Daoy (cell line): ENCODE data around the gene CLCA1. TPM values are rescaled to one million over a fixed set of nuclear protein-coding genes. Genes with fewer than 3 reads are reported as not detected.

ENCODE experiments used
- DNase-seq: peaks from one replicate; pipeline ENCODE4 v3.0.0-alpha.2; 2015; ENCODE audit warnings: low read depth
- total RNA-seq: library from RNA; depleted of rRNA; stranded (reverse); fragments of >200 nt; shearing (Covaris generic); gene quantifications from 2 replicates; pipeline ENCODE4 v1.2.3, GENCODE V29; 2014

The CLCA1 gene
- total RNA-seq, 1 experiment from 2014 or later, result not detected

DNA sequence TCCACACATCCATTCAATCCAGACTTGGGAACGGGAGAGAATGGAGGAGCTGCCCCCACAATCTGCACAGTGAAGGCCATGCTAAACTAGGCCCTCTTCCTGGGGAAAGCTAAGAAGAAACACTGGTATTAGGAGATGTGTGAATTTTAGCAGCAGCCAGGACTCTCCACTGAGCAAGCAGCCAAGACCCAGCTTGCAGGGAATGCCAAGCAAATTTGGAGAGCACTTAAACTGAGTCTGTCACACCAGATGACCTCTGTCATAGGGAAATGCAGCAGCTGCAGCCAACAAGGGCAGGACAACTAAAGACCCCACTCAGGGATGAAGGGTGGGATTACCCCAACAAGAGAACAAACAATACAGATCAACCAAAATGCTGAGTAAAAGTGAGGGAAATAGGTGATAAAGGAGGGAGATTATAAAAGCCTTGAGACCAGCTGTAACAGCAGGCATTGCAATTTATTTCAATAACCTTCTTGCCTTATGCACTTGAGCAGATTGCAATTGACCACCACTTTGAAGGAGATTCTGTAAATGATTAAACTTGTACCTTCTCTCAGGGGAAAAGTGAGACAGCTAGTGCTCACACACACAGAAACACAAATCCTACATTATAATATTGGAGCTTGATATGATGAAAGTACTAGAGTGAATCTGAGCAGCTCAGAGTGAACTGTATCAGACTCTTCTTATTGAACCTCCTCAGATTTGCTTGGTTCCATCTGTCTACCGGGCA lies 2.5 kb upstream of the CLCA1 start:
- no peak for DNase-seq

DNA sequence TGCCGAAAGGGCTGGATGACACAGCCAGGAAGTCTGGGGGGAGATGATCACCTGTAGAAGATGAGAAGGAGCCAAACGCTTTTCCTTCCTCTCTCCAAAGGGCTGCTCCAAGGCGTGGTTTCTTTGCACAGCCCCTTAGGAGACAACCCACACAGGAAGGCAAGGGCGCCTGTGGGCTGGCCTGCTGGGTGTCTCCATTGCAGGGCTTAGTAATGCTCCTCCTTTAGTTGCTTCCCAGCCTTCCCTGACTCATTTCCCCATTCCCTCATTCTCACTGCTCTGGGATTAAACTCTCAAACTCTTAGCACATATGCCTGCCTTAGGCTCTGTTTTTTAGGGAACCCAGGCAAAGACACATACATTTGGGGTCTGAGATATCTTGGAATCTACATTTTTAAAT lies 1.7 kb upstream of the CLCA1 start:
- DNase-seq, result peak; percentile 51

DNA sequence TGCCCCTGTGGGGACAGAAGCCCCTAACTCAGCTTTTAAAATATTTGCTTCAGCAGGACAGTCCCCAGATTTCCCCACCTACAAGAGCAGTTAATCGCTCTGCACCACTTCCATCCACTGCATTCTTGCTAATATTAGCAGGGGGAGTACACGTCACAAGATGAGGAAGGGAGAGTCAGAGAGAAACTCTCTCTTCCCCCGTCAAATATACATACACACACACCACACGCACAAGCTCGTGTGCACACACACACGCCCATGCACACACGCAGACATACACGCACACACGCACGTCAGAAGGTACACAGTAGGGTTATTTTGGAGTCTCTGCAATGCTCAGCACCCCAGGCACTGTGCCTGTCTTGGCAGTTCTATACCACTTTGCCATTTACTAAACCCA lies 2.1 kb downstream of the CLCA1 start:
- DNase-seq, result no peak

DNA sequence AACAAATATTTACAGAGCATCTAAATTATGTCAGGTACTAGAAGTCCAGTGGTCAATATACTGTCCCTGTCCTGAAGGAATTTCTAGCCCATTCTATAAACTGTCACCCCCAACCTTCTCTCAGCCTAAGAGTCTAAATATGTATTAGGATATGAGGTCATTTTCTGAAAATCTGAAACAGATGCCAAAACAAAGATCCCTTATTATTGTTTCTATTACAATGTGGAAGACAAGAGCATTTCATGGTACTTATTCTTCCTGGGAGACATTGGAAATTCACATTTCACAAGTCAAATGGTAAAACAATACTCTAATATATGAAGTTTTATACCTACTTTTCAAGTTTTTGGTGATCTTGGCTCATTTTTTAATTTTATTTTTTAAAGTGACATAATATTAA lies 2.6 kb downstream of the CLCA1 start:
- no peak for DNase-seq

DNA sequence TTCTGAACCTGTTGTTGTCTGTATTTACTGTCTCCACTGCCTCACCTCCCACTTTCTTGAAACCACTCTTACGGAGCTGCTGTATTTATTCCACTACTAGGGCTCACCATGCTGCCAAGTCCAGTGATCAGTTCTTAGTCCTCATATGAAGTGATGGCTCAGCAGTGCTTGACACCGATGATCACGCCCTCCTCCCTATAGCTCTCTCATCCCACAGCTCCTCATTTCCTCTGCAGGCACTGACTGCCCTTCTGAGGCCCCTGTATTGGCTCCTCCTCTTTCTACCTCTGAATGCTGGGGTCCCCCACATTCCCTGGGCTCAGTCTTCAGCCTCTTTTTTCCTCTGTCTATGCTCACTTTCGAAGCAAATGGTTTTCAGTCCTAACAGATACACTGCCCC lies 3.4 kb downstream of the CLCA1 start:
- no peak for DNase-seq

DNA sequence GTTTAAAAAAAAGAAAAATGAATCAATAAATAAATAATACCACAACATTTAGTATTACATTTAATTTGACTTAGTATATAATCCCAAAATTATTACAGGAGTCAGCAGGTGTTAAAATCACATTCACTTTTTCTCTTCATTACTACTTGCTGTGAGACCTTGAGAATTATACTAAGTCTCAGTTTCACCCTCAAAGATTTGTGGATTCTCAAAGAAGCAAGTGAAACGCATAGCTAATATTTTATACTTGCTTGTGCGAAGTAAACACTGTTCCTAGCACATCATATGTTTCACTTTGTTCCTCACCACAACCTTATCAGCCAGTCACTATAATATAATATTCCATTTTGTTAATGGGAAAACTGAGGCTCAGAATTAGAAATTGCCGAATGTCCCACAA lies 4.0 kb downstream of the CLCA1 start:
- DNase-seq, result no peak

DNA sequence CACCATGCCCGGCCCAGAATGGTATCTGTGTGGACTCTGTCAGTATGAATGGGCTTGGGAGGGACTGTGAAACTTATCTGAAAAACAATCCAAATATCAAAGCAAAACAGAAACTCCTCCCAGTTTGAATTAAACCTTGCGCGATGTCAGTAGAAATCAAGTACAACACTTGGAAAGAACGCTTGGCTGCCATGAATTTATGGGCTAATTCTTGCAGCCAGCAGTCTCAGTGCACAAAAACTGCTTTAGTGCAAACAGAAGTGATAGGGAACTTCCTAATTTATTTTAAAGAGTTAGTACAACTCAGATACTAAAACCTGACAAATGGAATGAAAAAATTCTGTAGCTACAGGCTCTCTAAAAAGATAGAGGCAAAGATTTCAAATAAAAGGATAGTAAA lies 8.5 kb downstream of the CLCA1 start:
- DNase-seq, result no peak

DNA sequence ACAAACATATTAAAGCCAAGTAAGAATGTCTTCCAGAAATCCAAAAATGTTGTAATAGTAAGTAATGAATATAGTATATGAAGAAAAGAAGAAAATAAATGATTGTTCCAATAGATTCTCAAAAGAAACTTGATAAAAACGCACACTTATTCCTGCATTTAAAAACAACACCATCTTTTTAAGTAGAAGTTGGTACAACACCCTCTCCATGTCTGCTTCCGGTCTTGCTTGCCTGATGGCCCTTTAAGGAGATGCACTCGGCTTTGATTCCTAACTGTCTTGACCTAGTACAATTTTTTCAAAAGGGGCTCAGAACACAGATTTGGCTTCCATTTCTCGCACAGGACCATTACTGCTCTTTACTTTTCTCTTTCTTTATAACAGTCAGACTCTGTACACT lies 9.0 kb downstream of the CLCA1 start:
- DNase-seq, result no peak

DNA sequence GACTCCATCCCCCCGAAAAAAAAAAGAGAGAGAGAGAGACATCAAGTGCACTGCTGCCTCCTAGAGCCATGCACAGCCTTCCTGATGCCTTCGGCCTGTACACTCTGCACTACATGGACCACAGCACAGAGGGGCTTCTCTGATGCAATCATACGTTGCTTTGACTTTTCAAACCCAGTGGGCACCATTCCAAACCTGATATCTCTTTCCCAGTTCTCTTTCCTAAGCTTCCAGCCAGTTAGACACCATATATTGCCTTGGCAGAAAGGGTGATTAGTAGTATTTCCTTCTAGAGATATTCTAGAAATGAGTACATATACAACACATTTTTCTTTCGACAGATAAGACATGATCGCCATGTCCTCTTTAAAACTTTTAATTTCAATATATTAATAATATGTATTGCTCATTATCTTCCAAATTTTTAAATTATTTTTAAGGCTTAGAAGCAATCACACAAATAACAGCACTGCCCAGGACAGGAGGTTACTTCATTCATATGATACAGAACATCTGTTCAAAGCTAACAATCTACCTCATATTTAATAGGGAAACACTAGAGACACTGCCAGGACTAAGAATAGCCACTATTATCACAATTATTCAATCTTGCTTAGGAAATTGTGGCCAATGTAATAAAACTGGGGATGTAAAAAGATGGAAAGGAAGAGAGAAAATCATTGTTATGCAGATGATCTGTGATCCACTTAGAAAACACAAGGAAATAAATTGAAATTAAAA lies 9.9 kb downstream of the CLCA1 start:
- DNase-seq, result no peak

DNA sequence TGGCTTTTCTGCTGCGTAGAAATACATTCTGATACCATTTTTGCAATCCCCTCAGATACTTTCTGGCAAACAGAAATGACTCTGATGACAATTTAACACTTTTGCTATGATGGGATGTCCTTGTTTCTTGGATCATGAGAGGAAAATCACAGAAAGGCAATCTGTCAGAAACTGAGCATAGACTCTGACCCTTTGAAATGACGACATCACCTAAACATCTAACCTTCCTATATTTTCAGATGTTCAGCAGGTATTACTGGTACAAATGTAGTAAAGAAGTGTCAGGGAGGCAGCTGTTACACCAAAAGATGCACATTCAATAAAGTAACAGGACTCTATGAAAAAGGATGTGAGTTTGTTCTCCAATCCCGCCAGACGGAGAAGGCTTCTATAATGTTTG lies 13.2 kb downstream of the CLCA1 start:
- DNase-seq, result no peak

DNA sequence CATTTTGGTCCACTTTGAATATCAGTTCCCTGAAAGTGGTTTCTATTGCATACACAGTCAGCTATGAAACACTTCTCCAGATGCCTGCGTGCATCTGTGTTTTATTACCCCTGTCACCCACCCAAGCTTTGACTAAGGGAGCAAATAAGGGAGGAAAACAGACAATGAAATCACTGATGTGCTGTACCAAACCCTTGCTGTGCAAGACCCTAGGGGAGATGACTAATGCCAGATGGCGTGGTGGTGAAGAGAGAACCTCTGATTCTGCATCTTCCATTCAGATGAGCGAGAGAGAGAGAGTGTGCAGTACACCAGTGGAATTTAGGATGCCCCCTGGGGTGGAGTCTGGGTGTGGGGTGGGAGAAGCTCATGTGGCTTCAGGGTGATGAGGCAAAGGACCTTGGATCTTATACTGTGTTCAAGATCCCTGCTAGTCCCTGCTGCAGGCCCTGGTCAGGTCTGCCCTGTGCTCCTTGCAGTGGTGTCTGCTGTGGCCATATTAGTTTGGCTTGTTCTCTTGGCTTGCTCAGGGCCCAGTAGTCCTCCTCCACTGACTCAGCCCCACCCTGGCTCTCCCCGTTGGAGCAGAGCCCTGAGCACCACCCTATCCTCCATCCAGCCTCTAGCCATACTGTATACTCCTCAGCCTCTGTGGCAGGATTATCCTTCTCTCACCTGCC lies 18.5 kb downstream of the CLCA1 start:
- peak; percentile 85 for DNase-seq

DNA sequence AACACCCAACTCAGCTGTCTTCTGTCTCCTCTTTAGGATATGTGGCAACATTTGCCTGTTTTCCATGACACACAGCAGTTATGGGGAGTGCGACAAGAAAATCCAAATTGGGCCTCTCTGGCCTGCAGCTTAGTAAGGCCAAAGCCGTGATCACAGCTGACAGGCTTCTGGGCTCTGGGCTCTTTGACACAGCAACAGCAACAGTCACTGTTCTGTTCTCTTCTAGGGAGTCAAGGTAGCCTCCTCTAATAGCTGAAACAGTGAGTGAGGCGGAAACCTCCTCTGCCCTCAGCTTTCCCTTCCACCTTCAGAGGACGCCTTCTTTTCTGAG lies 19.0 kb downstream of the CLCA1 start:
- DNase-seq, result no peak

DNA sequence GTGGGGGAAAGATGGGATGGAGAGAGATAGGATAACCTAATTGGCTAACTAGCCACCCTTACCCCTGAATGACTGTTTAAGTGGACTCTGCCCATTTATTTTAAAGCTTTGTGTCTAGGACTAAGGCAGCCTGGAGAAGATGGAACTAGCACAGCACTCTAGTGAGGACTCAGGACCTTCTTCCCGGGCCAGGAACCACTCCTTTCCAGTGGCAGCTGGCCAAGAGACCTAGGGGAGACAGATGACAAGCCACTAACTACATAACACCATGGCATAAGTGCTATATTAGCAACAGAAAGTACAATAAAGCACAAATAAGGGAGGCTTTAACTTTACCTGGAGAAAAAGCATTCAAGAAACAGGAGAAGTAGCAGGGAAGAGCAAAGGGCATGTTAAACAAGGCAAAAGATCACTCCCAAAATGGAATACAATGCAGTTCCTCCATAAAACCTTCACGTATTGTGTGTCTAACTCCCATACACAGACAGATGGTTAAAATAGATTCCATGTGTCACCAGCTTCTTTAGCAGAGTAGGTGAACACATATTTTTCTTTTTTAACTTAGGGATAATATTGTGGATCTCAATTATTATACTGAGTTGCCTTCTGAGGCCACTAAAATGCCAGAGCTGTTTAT lies 20.6 kb downstream of the CLCA1 start:
- DNase-seq, result no peak

DNA sequence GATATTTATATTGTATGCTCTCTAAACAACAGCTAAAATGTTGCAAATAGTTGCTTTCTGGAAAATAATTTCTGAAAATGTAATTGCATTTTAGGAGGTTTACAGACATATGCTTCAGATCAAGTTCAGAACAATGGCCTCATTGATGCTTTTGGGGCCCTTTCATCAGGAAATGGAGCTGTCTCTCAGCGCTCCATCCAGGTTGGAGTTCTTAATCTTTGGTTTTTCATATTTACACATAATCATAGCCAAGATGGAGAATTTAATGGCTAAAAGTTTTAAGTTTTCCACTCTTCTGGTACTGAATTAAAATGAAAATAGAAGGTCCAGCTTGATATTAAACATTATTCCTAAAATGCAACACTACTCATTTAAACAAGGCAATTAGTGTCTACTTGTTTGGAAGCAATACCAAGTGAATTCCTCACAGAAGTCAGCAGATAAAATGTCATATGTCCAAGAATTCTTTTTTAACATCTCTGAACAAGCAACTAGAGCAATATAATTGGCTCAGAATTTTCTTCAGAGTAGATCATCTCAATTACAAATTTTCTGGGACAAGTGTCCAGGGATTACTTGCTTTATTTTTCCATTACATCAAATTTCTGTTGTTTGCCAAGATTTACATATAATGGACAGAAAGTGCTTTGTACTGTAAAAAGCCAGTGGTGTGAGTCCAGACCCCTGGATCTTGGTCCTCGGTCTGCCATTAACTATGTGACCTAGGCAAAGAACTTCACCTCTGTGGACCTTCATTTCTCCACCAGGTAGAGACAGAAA lies 22.6 kb downstream of the CLCA1 start:
- no peak for DNase-seq

DNA sequence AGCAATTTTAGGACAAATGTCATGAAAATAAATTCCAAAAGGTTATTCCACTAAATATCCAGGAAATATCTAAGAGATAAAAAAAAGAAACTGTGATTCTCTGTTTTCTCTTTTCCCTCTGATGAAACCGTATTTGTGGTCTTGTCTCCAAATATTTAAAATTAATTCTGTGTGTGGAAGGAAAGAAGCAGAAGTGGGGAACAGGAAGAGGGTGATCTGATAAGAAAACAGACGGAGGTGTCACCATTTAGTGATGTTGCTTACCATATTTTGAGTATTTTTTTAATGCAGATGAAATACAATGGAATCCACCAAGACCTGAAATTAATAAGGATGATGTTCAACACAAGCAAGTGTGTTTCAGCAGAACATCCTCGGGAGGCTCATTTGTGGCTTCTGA lies 29.6 kb downstream of the CLCA1 start:
- no peak for DNase-seq

DNA sequence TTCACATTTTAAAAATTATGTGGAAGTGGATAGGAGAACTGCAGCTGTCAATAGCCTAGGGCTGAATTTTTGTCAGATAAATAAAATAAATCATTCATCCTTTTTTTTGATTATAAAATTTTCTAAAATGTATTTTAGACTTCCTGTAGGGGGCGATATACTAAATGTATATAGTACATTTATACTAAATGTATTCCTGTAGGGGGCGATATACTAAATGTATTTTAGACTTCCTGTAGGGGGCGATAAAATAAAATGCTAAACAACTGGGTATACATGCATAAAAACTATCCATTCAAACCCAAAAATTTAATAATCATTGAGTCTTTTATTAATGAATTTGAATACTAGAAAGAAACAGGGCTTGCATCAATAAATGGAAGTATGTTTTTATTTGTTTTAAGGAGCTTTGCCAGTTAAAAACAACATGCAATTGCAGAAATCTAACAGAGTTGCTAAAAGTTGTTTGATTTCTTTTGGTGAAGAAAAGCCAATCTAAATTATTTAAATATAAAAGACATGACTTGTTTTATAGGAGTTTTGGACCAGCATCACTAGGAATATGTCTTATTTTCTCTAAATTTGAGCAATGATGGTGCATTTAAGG lies 31.4 kb downstream of the CLCA1 start:
- no peak for DNase-seq

DNA sequence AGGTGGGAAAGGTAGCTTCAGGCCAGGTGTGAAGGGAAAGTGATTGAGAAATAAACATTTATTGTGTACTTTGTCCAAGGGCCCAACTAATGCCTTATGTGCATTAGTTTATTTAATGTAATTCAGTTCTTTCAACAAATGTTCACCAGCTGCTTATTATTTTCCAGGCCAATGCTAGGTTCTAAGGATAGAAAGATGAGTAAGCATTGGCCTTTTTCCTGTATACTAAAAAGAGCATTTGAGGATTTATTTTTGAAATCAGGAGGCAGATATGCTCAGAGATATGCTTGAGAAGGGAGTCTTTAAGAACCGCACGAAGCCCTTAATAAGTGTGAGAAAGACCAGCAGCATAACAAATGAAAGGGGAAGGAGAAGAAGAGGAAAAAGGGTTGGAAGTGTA lies 32.0 kb downstream of the CLCA1 start:
- no peak for DNase-seq

DNA sequence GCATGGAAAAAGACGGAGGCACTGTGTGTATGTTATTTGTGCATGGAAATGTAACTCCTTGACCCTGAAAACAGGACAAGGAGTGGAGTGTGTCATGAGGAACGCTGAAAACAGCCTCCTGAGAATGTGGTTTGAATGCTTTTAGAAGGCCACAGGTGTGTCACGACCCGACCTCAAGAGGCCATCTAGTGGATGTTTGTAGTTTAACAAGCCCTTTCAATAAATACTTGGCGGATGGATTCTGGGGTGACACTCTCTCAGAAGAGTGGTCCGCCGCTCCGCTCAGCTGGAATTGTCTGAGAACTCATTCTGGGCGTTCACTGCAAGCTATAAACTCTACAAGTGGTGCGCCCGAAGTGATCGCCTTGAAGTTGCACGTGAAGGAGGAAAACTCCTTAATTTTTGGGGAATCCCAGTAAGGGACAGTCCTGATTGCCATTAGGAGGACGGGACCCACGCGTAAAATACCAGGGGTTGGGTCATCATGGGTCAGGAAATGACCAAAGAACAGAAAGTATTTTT lies 33.5 kb downstream of the CLCA1 start:
- DNase-seq, result peak; percentile 60

DNA sequence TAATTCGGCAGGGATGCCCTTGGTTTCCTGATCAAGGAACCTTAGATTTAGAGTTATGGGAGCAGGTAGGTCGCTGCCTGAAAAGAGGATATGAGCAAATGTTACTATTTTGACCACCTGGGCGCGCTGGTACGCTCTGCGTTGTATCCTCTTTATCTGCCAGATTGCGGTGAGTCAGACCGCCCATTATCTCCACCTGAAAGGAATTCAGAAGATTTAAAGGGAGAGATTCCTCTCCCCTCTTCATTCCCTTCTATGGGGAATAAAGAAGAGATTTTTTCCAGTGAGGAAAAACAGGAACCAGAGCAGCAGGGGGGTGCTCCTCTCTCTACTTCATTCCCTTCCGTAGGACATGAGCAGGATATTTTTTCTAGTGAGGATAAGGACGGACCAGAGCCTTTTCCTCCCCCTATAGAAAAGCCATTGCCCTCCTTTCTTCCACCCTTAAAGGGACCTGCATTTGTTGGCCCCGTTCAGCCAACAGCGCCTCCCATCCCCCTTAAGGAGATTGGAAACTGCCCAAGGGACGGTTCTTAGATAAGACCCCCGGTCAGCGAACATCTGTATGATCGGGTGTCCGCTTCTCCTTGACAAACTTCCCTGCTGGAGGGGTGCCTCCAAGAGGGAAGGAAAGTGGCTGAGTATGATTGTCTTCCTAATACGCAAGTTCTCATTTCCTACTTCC lies 34.1 kb downstream of the CLCA1 start:
- DNase-seq, result peak; percentile 57

DNA sequence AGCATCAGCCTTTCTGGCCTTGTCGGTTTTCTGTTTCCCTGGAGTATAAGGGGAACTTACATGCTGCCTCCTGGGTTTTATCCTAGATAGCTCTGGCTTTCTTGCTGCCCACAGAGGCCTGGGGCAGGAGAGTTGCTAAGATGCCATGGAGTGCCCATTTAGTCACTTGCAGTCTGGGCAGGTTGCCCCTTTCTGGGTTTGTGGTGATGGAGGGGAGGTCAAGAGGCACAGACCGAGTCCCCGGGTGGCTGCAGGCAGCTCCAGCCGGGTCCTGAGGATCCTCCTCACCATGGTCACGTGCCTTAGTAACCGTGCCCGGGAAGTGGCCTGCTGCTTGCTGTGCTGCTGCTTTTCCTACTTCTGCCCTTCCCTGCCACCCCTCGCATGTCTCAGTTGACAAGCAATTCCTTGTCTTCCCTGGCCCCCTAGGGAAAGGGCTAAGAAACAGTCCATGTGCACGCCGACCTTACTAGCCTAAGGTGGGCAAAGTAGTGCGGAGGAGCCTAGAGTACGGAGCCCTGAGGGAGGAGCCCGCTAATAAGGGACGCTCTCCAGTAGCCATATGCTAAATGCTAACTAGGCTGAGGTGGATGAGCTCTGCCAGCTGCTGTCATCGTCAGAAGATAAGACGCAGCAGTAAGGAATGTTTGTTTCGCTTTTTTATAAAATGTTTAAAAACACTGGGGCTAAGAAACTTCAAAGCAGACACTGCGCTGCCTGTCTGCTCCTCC lies 34.8 kb downstream of the CLCA1 start:
- DNase-seq, result no peak
